Uterus (tissue), 4 donors: ENCODE results near the gene SFMBT2. TPM values are rescaled to one million over a fixed set of nuclear protein-coding genes. Genes with fewer than 3 reads are reported as not detected.
"Not testable (repeated sequence)": the region's sequence is repeated elsewhere in the genome, so short reads cannot be mapped to it uniquely, and the experiment has no call there.

Experiments
- DNase-seq, 2 donors: peaks; one replicate each; pipeline ENCODE4 v3.0.0-alpha.2; 2019 to 2020
- H3K27ac ChIP-seq, 2 donors: fragments of 200-600 bp; sonication (generic); 1 replicate in 1 of 2; 2 replicates in 1 of 2; pipeline ENCODE4 v1.5.1; 2016 to 2018
- H3K27me3 ChIP-seq, 2 donors: fragments of 200-600 bp; sonication (generic); one replicate each; pipeline ENCODE4 v1.5.1; 2018 to 2019; ENCODE audit warnings: control low read depth in 1 of 2
- H3K36me3 ChIP-seq, 2 donors: fragments of 200-600 bp; sonication (generic); one replicate each; pipeline ENCODE4 v1.5.1; 2019; ENCODE audit warnings: control low read depth in 1 of 2
- H3K4me1 ChIP-seq, 2 donors: fragments of 200-600 bp; sonication (generic); one replicate each; pipeline ENCODE4 v1.5.1; 2018 to 2019; ENCODE audit warnings: control low read depth in 1 of 2
- H3K4me3 ChIP-seq, 2 donors: fragments of 200-600 bp; sonication (generic); 1 replicate in 1 of 2; 2 replicates in 1 of 2; pipeline ENCODE4 v1.5.1; 2018 to 2019; ENCODE audit warnings: mild to moderate bottlenecking in 1 of 2
- H3K9me3 ChIP-seq, 2 donors: fragments of 200-600 bp; sonication (generic); one replicate each; pipeline ENCODE4 v1.5.1; 2019; ENCODE audit warnings: control low read depth in 1 of 2
- POLR2A ChIP-seq, 2 donors: fragments of 450-650 bp; IDR thresholded peaks; one replicate each; pipeline ENCODE4 v1.6.1; 2016; ENCODE audit warnings: antibody characterized with exemption in 2 of 2, mild to moderate bottlenecking in 1 of 2, moderate library complexity in 1 of 2
- intact Hi-C: fragments of 100-400 bp; cut with DNase I; formaldehyde crosslinking; loops from one replicate; pipeline ENCODE4 v1.15.1; 2023; ENCODE audit warnings: low total_unique reads
- total RNA-seq, 4 donors: library from RNA; depleted of rRNA in 3 of 4; stranded (reverse); fragments of >200 nt in 3 of 4; gene quantifications; one replicate each; pipeline versions ENCODE4 v1.1.0 to v1.2.4, GENCODE V29; 2014 to 2023
- TF ChIP-seq, protein P1 (sequence below), 4 experiments: fragments of 200-600 bp in 2 of 4; fragments of 450-650 bp in 2 of 4; sonication (generic) in 2 of 4; IDR thresholded peaks; one replicate each; pipeline ENCODE4 v1.5.1; 2016 to 2019; ENCODE audit warnings: antibody characterized with exemption in 4 of 4, mild to moderate bottlenecking in 2 of 4, moderate library complexity in 1 of 4
- donor health status: DM: yes; HTN: yes; CAD: no.

SFMBT2 gene
- total RNA-seq, 4 donors from 2014 or later, result 7.7 to 23.4 (median 14.7) TPM

DNA sequence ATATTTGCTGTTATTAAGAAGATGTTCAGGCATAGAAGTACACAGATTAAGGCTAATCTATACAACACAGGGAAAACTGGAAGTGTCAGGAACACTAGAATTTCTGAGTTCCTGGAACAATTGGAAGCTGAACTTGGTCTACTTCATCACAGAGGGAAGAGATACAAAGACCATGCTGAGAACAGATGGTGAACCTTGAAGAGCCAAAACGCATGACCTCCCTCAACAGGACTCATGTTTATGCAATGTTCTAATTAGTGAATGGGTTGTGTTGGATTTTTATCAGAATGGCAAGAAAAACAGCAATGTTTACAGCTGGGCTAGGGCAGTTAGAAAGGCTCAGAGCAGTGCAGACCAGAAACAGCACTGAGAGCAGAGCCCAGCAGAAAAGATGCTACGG, 94.9 kb downstream of the SFMBT2 start:
- no peak for TF ChIP-seq POLR2A (IDR thresholded peaks at IDR 0.05)
- TF ChIP-seq, protein P1, sequence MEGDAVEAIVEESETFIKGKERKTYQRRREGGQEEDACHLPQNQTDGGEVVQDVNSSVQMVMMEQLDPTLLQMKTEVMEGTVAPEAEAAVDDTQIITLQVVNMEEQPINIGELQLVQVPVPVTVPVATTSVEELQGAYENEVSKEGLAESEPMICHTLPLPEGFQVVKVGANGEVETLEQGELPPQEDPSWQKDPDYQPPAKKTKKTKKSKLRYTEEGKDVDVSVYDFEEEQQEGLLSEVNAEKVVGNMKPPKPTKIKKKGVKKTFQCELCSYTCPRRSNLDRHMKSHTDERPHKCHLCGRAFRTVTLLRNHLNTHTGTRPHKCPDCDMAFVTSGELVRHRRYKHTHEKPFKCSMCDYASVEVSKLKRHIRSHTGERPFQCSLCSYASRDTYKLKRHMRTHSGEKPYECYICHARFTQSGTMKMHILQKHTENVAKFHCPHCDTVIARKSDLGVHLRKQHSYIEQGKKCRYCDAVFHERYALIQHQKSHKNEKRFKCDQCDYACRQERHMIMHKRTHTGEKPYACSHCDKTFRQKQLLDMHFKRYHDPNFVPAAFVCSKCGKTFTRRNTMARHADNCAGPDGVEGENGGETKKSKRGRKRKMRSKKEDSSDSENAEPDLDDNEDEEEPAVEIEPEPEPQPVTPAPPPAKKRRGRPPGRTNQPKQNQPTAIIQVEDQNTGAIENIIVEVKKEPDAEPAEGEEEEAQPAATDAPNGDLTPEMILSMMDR (IDR thresholded peaks at IDR 0.05), result no peak
- Histone ChIP-seq H3K4me1 (no peaks in the 10 kb centered on the region), H3K9me3 (no peaks in the 10 kb centered on the region), H3K27ac (no peak overlapping the region), H3K36me3 (no peaks in the 10 kb centered on the region), H3K27me3 (no peaks in the 10 kb centered on the region), H3K4me3 (no peak overlapping the region)
- intact Hi-C loops, result no loop called here
- no peak for DNase-seq

DNA sequence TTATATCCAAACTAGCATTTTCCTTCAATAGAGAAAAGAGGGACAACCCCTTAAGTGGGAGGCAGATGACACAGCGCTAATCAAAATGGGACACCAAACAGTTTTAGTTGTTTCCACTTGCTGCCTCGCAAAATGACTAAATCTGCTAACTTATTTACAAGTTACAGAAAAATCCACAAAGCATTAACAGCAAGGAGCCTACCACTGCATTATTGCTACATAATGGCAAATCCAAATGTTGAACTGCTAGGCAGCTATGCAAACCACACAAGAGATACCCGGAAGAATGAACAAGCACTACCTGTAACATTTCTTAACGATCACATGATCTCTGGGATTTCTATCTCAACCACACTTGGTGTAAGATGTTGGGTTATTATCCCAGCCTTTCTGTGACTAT, 96.7 kb downstream of the SFMBT2 start:
- TF ChIP-seq, protein P1 (IDR thresholded peaks at IDR 0.05), result no peak
- TF ChIP-seq POLR2A (IDR thresholded peaks at IDR 0.05), result no peak
- H3K27ac ChIP-seq, result no peak overlapping the region
- H3K9me3 ChIP-seq, result no peaks in the 10 kb centered on the region
- H3K4me1 ChIP-seq, result no peaks in the 10 kb centered on the region
- H3K36me3 ChIP-seq, result no peaks in the 10 kb centered on the region
- H3K4me3 ChIP-seq, result no peak overlapping the region
- H3K27me3 ChIP-seq, result no peaks in the 10 kb centered on the region
- DNase-seq, result no peak
- intact Hi-C loops, result no loop called here

DNA sequence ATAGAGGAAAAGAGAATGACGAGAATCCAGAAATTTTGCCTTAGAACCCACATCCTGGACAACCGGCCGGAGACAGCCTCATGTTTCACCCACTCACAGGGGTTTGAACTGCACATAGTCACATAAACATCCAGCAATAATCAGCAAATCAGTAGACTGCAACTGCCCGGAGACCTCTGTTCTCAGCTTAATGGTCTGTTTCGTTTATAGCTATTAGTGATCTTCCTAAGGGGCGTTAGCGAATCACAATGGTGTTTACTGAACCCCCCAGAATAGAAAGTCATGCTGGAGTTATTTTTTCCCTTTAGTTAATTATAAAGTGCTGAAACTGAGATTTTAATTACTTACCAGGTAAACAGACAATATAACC, 98.4 kb downstream of the SFMBT2 start:
- no peak for DNase-seq
- H3K27me3 ChIP-seq, result no peaks in the 10 kb centered on the region
- no peak overlapping the region for H3K4me3 ChIP-seq
- H3K27ac ChIP-seq, result no peak overlapping the region
- intact Hi-C loops, result no loop called here
- H3K4me1 ChIP-seq, result no peaks in the 10 kb centered on the region
- TF ChIP-seq POLR2A (IDR thresholded peaks at IDR 0.05), result no peak
- TF ChIP-seq, protein P1 (IDR thresholded peaks at IDR 0.05), result no peak
- peaks cover 0 to 2% of the 10 kb centered on the region in 2 donors for H3K9me3 ChIP-seq
- no peaks in the 10 kb centered on the region for H3K36me3 ChIP-seq

DNA sequence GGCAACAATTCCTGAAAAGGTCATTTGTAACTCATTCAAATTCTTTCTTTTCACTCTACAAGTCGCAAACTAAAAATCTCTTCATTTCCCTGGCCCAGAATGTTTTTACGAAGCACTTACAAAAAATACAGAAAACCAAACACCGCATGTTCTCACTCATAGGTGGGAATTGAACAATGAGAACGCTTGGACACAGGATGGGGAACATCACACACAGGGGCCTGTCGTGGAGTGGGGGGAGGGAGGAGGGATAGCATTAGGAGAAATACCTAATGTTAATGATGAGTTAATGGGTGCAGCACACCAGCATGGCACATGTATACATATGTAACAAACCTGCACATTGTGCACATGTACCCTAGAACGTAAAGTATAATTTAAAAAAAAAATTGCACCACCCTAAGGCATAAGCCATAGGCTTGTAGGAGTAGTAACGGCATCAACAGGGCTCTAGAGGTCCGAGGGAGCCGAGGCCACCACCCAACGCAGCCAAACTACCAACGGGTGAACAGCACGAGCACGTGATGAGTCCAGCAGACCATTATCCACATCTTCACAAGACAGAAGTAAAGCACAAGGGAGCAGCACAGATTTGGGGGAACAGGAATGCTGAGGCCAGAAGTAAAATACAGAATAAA, 98.9 kb downstream of the SFMBT2 start:
- H3K27ac ChIP-seq, H3K27me3 ChIP-seq, H3K36me3 ChIP-seq, H3K4me1 ChIP-seq, H3K9me3 ChIP-seq, DNase-seq, H3K4me3 ChIP-seq, intact Hi-C loops: not testable (repeated sequence)

DNA sequence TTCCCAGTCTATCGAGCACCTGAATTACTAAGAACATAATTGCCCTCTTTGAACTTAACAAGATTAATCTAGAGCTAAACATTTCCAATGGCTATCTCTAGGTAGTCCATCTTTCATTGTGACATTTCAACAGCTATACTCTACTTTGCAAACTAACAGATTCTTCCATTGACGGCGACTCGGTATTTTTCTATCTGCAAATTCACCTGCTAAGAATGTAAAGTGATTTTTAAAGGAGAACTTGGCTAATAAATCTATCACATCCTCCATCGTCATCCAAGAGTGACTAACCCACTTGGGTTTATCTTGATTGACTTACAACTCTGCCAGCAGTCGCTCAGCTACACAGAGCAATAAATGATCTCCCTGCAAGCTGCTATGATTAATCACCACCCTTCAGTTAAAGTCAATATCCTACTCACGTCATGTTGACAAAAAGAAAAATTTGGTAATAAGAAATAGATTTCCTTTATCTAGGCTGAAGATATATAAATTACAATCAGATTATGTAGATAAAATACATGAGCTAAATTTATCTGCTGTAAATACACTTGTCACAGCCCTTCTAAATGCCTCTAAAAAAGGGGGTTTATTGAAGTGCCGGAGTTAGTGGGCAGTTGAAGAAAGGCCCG, 99.5 kb downstream of the SFMBT2 start:
- intact Hi-C loops, result no loop called here
- no peak for DNase-seq
- TF ChIP-seq, protein P1 (IDR thresholded peaks at IDR 0.05), result no peak
- no peak for TF ChIP-seq POLR2A (IDR thresholded peaks at IDR 0.05)
- Histone ChIP-seq H3K36me3 (no peaks in the 10 kb centered on the region), H3K4me3 (no peak overlapping the region), H3K27me3 (no peaks in the 10 kb centered on the region), H3K9me3 (peaks cover 0 to 5% of the 10 kb centered on the region in 2 donors), H3K4me1 (no peaks in the 10 kb centered on the region), H3K27ac (no peak overlapping the region)
